H1 (cell line): ENCODE results near the gene GZF1. TPM values are rescaled to one million over a fixed set of nuclear protein-coding genes. Genes with fewer than 3 reads are reported as not detected.

Experiments
- CHD2 ChIP-seq: IDR thresholded peaks from 2 replicates; pipeline ENCODE4 v1.6.1; 2012; ENCODE audit warnings: low read length, improper control_type of control experiment
- KDM4A ChIP-seq: IDR thresholded peaks from one replicate; pipeline ENCODE4 v1.7.1; 2012; ENCODE audit warnings: low read depth, mild to moderate bottlenecking, moderate library complexity, low read length, inconsistent platforms; ENCODE audit not compliant: severe bottlenecking
- SP1 ChIP-seq: IDR thresholded peaks from 2 replicates; pipeline ENCODE4 v1.6.1; 2011; ENCODE audit warnings: low read depth, low read length
- polyA plus RNA-seq, 7 experiments: library from polyadenylated mRNA; depleted of rRNA in 3 of 7; stranded (reverse) in 5 of 7; unstranded in 2 of 7; fragments of >200 nt in 5 of 7; fragments of 200-250 nt in 2 of 7; gene quantifications; 1 replicate in 5 of 7; 2 replicates in 1 of 7; 4 replicates in 1 of 7; pipeline versions ENCODE4 v1.2.1 to v1.2.3, GENCODE V29; 2011 to 2013; ENCODE audit warnings: missing spikeins in 2 of 7, mixed read lengths in 2 of 7
- total RNA-seq: library from RNA; stranded (reverse); fragmentation: NEBNext Ultra II Directional; extraction: Animal tissue kit (Norgen Biotek cat#: 25700); gene quantifications from 2 replicates; pipeline ENCODE4 v1.2.1, GENCODE V29; 2021
- TF ChIP-seq, protein P1 (sequence below): IDR thresholded peaks from 2 replicates; pipeline ENCODE4 v1.6.1; 2011; ENCODE audit warnings: low read depth, mild to moderate bottlenecking, low read length; ENCODE audit not compliant: insufficient read depth

GZF1 gene
- total and polyA plus RNA-seq, 2 of the 8 experiments (the other 6 are each of a cell fraction or from before 2014, with no cell fraction given): 8.2 to 11.9 TPM

GRCh38 chr20:23350904-23351838, 10.8 kb upstream of the GZF1 start (continued):
- TF ChIP-seq SP1 (no peak), CHD2 (no peak), KDM4A (peak; percentile 27)
- TF ChIP-seq, protein P1, sequence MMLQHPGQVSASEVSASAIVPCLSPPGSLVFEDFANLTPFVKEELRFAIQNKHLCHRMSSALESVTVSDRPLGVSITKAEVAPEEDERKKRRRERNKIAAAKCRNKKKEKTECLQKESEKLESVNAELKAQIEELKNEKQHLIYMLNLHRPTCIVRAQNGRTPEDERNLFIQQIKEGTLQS: no peak
